IPS DF 4.7 (cell line): Measurements from ENCODE around the gene PKMYT1.

Experiments used
- DNase-seq: peaks from one replicate; pipeline ENCODE4 v3.0.0-alpha.2; 2013; ENCODE audit warnings: low spot score; ENCODE audit errors: extremely low read depth

PKMYT1 gene

GRCh38 chr16:2974319-2975056 is 5.8 kb downstream of the PKMYT1 start:
- DNase-seq: no peak

- DNase-seq: no peak
These were observed 6.5 kb downstream of the PKMYT1 start for GRCh38 chr16:2973605-2974318.

DNA sequence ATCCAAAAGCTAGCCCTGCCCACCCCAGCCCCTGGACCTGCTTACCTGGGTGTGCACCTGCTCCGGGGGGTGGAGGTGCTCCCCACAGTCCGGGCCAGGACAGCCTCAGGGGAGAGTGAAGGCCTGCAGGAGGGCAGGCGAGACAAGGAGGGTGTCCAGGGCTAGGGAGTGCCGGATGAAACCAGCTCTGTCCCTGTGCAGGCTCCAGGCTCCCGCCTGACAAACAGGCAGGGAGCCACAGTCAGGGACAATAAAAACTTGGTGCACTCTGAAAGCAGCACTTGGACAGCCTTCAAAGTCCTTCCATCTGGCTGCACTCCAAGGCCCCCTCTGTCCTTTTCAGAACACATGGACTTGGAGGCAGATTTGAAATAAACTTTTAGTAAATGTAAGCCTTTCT is 7.2 kb downstream of the PKMYT1 start:
- no peak for DNase-seq

- no peak for DNase-seq
These were observed 8.1 kb downstream of the PKMYT1 start for GRCh38 chr16:2971985-2972784.

- no peak for DNase-seq
These were observed 8.9 kb downstream of the PKMYT1 start for GRCh38 chr16:2971134-2971984.

DNA sequence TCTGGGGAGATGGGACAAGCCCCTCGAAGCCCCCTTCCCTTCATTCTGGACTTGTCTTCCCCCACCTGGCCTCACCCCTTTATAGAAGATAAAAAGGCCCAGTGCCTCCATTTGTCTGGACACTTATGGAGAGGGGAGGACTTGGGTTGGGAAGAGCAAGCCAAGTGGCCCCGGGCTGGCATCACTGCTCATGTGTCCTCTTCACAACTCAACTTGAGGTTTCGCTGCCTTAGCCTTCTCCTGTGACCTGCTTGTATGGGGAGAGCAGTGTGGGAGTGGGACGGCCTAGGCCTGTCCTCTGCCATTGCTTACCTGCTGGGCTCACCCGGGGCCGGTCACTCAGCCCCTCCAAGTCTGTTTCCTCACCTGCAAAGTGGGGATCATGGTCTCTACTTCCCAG is 9.7 kb downstream of the PKMYT1 start:
- DNase-seq: no peak

DNA sequence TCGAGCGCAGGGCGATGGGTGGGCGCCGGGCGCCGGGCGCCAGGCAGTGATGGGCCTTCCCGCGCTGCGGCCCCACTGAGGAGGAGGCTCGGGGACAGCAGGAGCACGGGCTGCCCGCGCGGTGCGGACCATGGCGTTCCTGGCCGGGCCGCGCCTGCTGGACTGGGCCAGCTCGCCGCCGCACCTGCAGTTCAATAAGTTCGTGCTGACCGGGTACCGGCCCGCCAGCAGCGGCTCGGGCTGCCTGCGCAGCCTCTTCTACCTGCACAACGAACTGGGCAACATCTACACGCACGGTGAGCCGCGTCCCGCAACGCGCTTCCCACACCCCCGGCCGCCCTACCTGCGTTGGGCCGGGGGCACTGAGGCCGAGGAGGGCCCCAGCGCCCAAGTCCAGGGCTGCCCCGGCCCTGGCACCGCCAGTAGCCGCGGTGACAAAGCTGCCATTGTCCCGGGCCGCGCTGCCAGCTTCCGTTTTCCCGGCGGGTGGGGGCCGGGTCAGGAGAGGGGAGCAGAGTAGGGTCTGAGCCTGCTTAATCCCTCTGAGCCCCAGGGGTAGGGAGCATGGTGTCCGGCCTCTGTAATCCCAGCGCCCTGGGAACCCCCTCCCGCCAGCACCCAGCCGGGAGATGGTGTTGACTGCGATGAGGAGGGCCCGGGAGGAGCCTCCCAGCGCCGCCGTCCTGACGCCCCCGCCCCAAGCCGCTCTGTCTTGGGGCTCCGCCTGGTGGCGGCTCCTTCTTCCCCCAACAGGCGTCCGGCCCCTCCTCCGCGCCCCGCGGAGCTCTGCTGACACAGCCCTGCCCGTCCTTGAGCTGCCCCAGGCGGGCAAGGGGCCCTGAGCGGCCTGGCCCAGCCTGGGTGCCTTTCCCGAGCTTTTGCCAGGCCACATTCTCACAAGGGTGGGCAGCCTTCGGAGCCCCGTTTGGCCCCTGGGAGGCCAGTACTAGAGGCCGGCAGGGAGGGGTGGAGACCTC is 10.4 kb downstream of the PKMYT1 start:
- DNase-seq: no peak

DNA sequence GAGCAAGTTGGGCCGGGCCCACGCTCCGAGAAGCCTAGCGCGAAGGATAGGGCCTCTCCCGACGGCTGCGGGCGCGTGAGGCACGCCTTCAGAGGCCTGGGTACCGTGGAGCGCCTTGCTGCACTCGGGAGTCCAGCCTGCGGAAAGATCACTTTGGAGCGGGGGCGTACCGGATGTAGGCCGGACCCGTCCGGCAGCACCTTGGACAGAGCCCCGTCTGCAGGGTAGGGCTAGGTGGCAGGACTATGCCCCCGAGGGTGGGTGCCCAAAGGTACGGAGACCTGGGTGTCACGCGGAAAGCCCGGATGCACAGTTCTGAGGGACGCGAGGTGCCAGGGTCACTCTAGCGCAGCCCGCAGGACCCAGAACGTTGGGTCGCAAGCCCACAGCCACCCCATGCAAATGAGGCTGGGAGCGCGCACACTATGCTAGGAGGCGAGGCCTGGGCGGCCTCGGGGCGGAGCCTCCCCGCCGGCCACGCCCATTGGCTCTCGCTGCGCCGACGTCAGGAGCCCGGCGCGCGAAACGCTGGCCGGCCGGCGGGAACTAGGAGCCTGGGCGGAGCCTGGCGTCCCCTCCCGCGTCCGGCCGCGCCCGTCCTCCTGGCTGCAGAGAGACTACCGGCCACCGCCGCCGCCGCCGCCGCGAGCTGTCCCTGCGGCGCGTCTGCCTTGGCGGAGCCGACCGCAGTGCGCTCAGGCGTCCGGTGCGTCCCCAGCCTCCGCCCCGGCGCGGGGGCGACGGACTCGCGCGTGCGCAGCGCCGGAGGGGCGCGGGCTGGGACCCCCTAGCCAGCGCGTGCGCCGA is 11.3 kb downstream of the PKMYT1 start, which contains the start of gene PAQR4:
PAQR4 (plus strand) TSS at position 611 of the 807 bp plus-strand sequence. CDS start 327 bp downstream, outside the sequence.
- DNase-seq: no peak

DNA sequence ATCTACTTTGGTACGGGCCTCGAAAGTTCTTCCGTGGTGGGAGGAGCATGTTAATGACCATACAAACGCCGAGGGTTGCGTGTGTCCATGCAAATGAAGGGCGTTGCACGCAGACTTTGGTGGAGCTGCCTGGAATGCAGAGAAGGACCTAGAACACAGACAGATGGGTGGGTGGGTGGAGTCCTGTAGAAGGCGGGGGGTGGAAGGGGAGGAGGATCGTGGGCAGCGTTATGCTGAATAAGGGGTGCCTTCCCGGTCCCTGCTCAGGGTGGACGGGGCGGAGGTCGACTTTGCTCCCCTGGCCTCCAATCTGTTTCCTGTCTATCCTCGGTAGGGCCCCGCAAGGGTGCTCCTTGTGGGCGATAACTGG is 11.9 kb downstream of the PKMYT1 start:
- no peak for DNase-seq

GRCh38 chr16:2967721-2968161 is 12.5 kb downstream of the PKMYT1 start:
- no peak for DNase-seq

GRCh38 chr16:2967211-2967631 is 13.0 kb downstream of the PKMYT1 start:
- DNase-seq: no peak

GRCh38 chr16:2966808-2967191 is 13.4 kb downstream of the PKMYT1 start:
- DNase-seq: no peak

DNA sequence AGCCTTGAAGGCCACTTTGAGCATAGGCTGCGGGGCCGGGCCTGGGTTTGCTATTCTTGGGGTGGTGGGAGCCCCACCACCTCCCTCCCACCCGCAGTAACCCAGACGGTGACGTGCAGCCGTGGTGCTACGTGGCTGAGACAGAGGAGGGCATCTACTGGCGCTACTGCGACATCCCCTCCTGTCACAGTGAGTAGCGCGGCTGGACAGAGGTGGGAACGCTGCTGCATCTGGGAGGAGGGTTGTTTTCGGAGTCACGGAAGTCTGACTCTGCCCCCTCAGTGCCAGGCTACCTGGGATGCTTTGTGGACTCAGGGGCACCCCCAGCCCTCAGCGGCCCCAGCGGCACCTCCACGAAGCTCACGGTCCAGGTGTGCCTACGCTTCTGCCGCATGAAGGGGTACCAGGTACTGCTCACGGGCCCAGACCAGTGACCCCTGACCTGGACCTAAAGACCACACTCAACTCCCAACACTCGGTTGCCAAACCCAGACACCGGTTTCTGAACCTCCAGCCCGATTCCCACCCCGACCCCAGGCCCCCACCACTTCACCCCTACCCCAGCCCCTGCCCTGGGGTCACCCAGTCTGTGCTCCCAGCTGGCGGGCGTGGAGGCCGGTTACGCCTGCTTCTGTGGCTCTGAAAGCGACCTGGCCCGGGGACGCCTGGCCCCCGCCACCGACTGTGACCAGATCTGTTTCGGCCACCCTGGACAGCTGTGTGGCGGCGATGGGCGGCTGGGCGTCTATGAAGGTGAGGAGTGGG is 14.0 kb downstream of the PKMYT1 start:
- DNase-seq: no peak

- no peak for DNase-seq
These were observed 15.5 kb downstream of the PKMYT1 start for GRCh38 chr16:2964475-2965336.

GRCh38 chr16:2963723-2964474 is 16.3 kb downstream of the PKMYT1 start, which contains the start of gene KREMEN2:
Gene KREMEN2, plus strand, starts transcription at chr16:2964275. Its CDS starts 246 bp downstream, at chr16:2964521.
- no peak for DNase-seq

GRCh38 chr16:2963074-2963722 is 17.0 kb downstream of the PKMYT1 start:
- DNase-seq: no peak
